MM.1S (cell line): ENCODE results near the gene HOXC9.

Source experiments
- DNase-seq: peaks from one replicate; pipeline ENCODE4 v3.0.0-alpha.2; 2015
- H2AFZ ChIP-seq: fragments of 300-600 bp; sonication (generic); 2 replicates; pipeline ENCODE4 v1.6.0; 2016; ENCODE audit warnings: antibody characterized with exemption, low read length
- H3F3A ChIP-seq: fragments of 300-600 bp; sonication (generic); 2 replicates; pipeline ENCODE4 v1.6.1; 2016; ENCODE audit warnings: mild to moderate bottlenecking, antibody characterized with exemption, low read length, moderate library complexity, mixed read lengths; ENCODE audit not compliant: insufficient read depth
- H3K27ac ChIP-seq: fragments of 300-600 bp; sonication (generic); 2 replicates; pipeline ENCODE4 v1.5.1; 2016; ENCODE audit warnings: mild to moderate bottlenecking, low read length
- H3K27me3 ChIP-seq: fragments of 300-600 bp; sonication (generic); replicated peaks from 2 replicates; pipeline ENCODE4 v1.6.0; 2016; ENCODE audit warnings: low read length; ENCODE audit not compliant: insufficient read depth
- H3K36me3 ChIP-seq: fragments of 300-600 bp; sonication (generic); replicated peaks from 2 replicates; pipeline ENCODE4 v1.6.1; 2016; ENCODE audit warnings: mild to moderate bottlenecking, low read length, mixed read lengths; ENCODE audit not compliant: insufficient read depth
- H3K4me1 ChIP-seq: fragments of 300-600 bp; sonication (generic); 2 replicates; pipeline ENCODE4 v1.6.1; 2016; ENCODE audit warnings: low read length, mixed read lengths
- H3K4me2 ChIP-seq: fragments of 300-600 bp; sonication (generic); 2 replicates; pipeline ENCODE4 v1.6.0; 2016; ENCODE audit warnings: low read depth, low read length
- H3K4me3 ChIP-seq: fragments of 300-600 bp; sonication (generic); 2 replicates; pipeline ENCODE4 v1.5.1; 2016; ENCODE audit warnings: low read length, mixed read lengths
- H3K79me2 ChIP-seq: fragments of 300-600 bp; sonication (generic); 2 replicates; pipeline ENCODE4 v1.6.1; 2016; ENCODE audit warnings: mixed run types, low read length, mixed read lengths
- H3K9ac ChIP-seq: fragments of 300-600 bp; sonication (generic); 2 replicates; pipeline ENCODE4 v1.6.1; 2016; ENCODE audit warnings: low read length, mixed read lengths
- H3K9me2 ChIP-seq: fragments of 300-600 bp; sonication (generic); replicated peaks from 2 replicates; pipeline ENCODE4 v1.6.1; 2016; ENCODE audit warnings: mild to moderate bottlenecking, low read length, mixed read lengths; ENCODE audit not compliant: insufficient read depth
- H3K9me3 ChIP-seq: fragments of 300-600 bp; sonication (generic); replicated peaks from 2 replicates; pipeline ENCODE4 v1.6.1; 2016; ENCODE audit warnings: mild to moderate bottlenecking, low read length, mixed read lengths; ENCODE audit not compliant: insufficient read depth
- H4K20me1 ChIP-seq: fragments of 300-600 bp; sonication (generic); 2 replicates; pipeline ENCODE4 v1.6.1; 2016; ENCODE audit warnings: mild to moderate bottlenecking, low read length, moderate library complexity, mixed read lengths; ENCODE audit not compliant: insufficient read depth
- CTCF ChIP-seq: fragments of 300-600 bp; sonication (generic); IDR thresholded peaks from 2 replicates; pipeline ENCODE4 v1.5.1; 2016; ENCODE audit warnings: antibody characterized with exemption, low read length, mixed read lengths
- EZH2 ChIP-seq: fragments of 300-600 bp; sonication (generic); optimal IDR thresholded peaks from 2 replicates; pipeline ENCODE3; 2017; ENCODE audit warnings: low read depth, mild to moderate bottlenecking, antibody characterized with exemption, low read length, mixed read lengths
- EZH2phosphoT487 ChIP-seq: fragments of 300-600 bp; sonication (generic); IDR thresholded peaks from 2 replicates; pipeline ENCODE4 v1.6.1; 2018; ENCODE audit warnings: antibody characterized with exemption, low read length

Gene HOXC9

DNA sequence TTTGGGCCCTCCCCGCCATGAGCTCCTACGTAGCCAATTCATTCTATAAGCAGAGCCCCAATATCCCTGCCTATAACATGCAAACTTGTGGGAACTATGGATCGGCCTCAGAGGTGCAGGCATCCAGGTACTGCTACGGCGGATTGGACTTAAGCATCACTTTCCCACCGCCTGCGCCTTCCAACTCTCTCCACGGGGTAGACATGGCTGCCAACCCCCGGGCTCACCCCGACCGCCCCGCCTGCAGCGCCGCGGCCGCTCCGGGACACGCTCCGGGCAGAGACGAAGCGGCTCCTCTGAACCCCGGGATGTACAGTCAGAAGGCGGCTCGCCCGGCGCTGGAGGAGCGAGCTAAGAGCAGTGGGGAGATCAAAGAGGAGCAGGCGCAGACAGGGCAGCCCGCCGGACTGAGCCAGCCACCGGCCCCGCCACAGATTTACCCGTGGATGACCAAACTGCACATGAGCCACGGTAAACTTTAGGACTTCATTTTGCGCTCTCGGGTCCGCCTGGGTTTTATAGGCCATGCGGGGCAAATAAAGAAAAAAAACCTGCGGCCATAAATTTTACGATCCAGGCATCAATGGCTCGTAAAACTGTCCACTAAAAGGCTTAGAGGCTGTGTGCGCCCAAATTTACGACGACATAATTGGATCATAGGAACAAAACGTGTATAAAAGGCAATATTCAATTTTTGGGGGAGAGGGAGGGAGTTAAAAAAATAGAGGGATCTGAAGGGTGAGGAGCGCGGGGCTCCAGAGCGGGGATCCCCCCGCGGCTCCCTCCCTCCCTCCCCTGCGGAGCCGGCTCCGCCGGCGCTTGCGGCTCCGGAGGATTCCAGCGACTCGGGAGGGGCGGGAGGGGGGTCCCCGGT is 33.4 kb downstream of the HOXC9 start:
- Histone ChIP-seq H3K27me3 (peaks cover 96% of the 10 kb centered on the region), H2AFZ (no peak overlapping the region), H3K9ac (no peak overlapping the region), H3K9me2 (no peaks in the 10 kb centered on the region), H4K20me1 (no peaks in the 10 kb centered on the region), H3F3A (no peaks in the 10 kb centered on the region), H3K9me3 (no peaks in the 10 kb centered on the region), H3K27ac (no peak overlapping the region), H3K4me2 (peak overlapping the region; percentile 33; the same call in 1 of the 2 replicates), H3K79me2 (no peaks in the 10 kb centered on the region), H3K36me3 (no peaks in the 10 kb centered on the region), H3K4me1 (no peaks in the 10 kb centered on the region), H3K4me3 (no peak overlapping the region)
- TF ChIP-seq EZH2 (peak; percentile 30), CTCF (no peak)
- no peak for DNase-seq

DNA sequence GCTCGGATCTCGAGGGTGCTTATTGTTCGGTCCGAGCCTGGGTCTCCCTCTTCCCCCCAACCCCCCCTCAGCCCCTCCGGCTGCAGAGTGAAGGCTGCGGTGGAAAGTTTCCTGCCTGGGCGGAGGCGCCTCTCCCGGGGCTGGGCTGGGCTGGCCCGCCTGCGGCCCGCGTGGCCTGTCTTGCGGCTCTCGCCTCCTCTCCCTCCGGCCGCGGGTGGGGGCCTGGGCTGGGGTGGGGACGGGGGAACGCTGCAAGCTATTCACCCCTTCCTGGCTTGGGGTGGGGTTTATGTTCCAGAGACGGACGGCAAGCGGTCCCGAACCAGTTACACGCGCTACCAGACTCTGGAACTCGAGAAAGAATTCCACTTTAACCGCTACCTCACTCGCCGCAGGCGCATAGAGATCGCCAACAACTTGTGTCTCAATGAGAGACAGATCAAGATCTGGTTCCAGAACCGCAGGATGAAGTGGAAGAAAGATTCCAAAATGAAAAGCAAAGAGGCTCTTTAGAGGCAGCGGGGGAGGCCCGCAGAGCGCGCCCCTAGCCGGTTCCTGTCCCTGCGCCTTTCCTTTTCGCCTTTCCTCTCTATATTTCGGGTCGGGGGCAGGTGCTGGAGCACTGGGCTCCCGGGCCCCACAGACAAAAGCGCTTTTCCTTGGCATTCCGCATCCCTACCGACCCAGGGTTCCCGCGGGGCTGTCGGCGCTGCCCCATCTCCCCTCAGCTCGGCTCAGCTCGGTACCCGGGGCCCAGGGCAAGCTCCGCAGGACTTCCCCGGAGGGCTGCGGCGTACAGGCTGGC is 34.2 kb downstream of the HOXC9 start:
- DNase-seq = no peak
- H3K4me2 ChIP-seq = peak overlapping the region; percentile 33; the same call in 1 of the 2 replicates
- no peaks in the 10 kb centered on the region for H3K9me2 ChIP-seq
- no peak overlapping the region for H3K9ac ChIP-seq
- no peak overlapping the region for H3K27ac ChIP-seq
- H2AFZ ChIP-seq = no peak overlapping the region
- H3K79me2 ChIP-seq = no peaks in the 10 kb centered on the region
- TF ChIP-seq CTCF (no peak), EZH2 (peak; percentile 43), EZH2phosphoT487 (no peak)
- no peak overlapping the region for H3K4me3 ChIP-seq
- no peaks in the 10 kb centered on the region for H3K9me3 ChIP-seq
- peaks cover 97% of the 10 kb centered on the region for H3K27me3 ChIP-seq
- H3K36me3 ChIP-seq = no peaks in the 10 kb centered on the region
- H3K4me1 ChIP-seq = no peaks in the 10 kb centered on the region
- no peaks in the 10 kb centered on the region for H4K20me1 ChIP-seq
- H3F3A ChIP-seq = no peaks in the 10 kb centered on the region

GRCh38 chr12:54034785-54035310 is 34.9 kb downstream of the HOXC9 start:
- H3K36me3 ChIP-seq = no peaks in the 10 kb centered on the region
- no peaks in the 10 kb centered on the region for H4K20me1 ChIP-seq
- TF ChIP-seq EZH2 = peak; percentile 3
- no peak for TF ChIP-seq EZH2phosphoT487
- no peak for TF ChIP-seq CTCF
- no peak overlapping the region for H3K27ac ChIP-seq
- H3K9me3 ChIP-seq = no peaks in the 10 kb centered on the region
- H3K79me2 ChIP-seq = no peaks in the 10 kb centered on the region
- no peaks in the 10 kb centered on the region for H3F3A ChIP-seq
- peaks cover 98% of the 10 kb centered on the region for H3K27me3 ChIP-seq
- no peaks in the 10 kb centered on the region for H3K9me2 ChIP-seq
- H2AFZ ChIP-seq = no peak overlapping the region
- H3K9ac ChIP-seq = no peak overlapping the region
- H3K4me3 ChIP-seq = no peak overlapping the region
- H3K4me1 ChIP-seq = no peaks in the 10 kb centered on the region
- no peak overlapping the region for H3K4me2 ChIP-seq
- no peak for DNase-seq
